HG03196 (cell line): ENCODE measurements around the gene IGF1.

Experiments
- ATAC-seq: cut with Tn5 transposase; IDR thresholded peaks from one replicate; pipeline ENCODE4 v1.9.1; 2021; ENCODE audit not compliant: unreplicated experiment

IGF1 gene

GRCh38 chr12:102497743-102498142 lies 17.4 kb upstream of the IGF1 start:
- no peak for ATAC-seq

- ATAC-seq, result no peak
Observed at GRCh38 chr12:102496591-102496990, 16.2 kb upstream of the IGF1 start.

- ATAC-seq, result no peak
Observed at GRCh38 chr12:102487226-102487625, 6.9 kb upstream of the IGF1 start.

GRCh38 chr12:102486153-102486552 lies 5.8 kb upstream of the IGF1 start:
- no peak for ATAC-seq

GRCh38 chr12:102484428-102484958 lies 4.1 kb upstream of the IGF1 start:
- ATAC-seq, result peak; percentile 45

GRCh38 chr12:102484017-102484416 lies 3.7 kb upstream of the IGF1 start:
- peak; percentile 13 for ATAC-seq

GRCh38 chr12:102483466-102483865 lies 3.1 kb upstream of the IGF1 start:
- ATAC-seq, result peak; percentile 56

GRCh38 chr12:102481705-102482425 lies 1.5 kb upstream of the IGF1 start:
- ATAC-seq, result no peak

- ATAC-seq, result no peak
Observed at GRCh38 chr12:102479939-102480338, 424 bp downstream of the IGF1 start.

- peak; percentile 29 for ATAC-seq
Observed at GRCh38 chr12:102479099-102479885, 1.1 kb downstream of the IGF1 start.

GRCh38 chr12:102478405-102479098 lies 1.8 kb downstream of the IGF1 start:
- peak; percentile 67 for ATAC-seq

GRCh38 chr12:102475355-102475754 lies 5.0 kb downstream of the IGF1 start:
- no peak for ATAC-seq

- ATAC-seq, result no peak
Observed at GRCh38 chr12:102474438-102475064, 5.8 kb downstream of the IGF1 start.

- ATAC-seq, result no peak
Observed at GRCh38 chr12:102472496-102472895, 7.9 kb downstream of the IGF1 start.

GRCh38 chr12:102471556-102471955 lies 8.8 kb downstream of the IGF1 start:
- no peak for ATAC-seq

- no peak for ATAC-seq
Observed at GRCh38 chr12:102470945-102471344, 9.4 kb downstream of the IGF1 start.

GRCh38 chr12:102468261-102468915 lies 12.0 kb downstream of the IGF1 start:
- ATAC-seq, result no peak

GRCh38 chr12:102465762-102466560 lies 14.4 kb downstream of the IGF1 start:
- no peak for ATAC-seq

GRCh38 chr12:102463659-102464249 lies 16.6 kb downstream of the IGF1 start:
- no peak for ATAC-seq
